ENCODE results near the gene SNX8. TPM values are rescaled to one million over a fixed set of nuclear protein-coding genes. Genes with fewer than 3 reads are reported as not detected.
"Not testable (repeated sequence)": the region's sequence is repeated elsewhere in the genome, so short reads cannot be mapped to it uniquely, and the experiment has no call there.

Gene SNX8
- total and polyA plus RNA-seq, 7 experiments from 2014 or later, result 4.7 to 31.5 (median 9.4) TPM

GRCh38 chr7:2315787-2316186, 1.5 kb upstream of the SNX8 start:
- Mint-ChIP-seq H3K9me3 (peaks cover 0 to 4% (median 0%) of the 10 kb centered on the region in 11 donors), H3K4me3 (no peak overlapping the region), H3K36me3 (no peaks in the 10 kb centered on the region), H3K27ac (no peak overlapping the region), H3K27me3 (no peaks in the 10 kb centered on the region), H3K4me1 (peaks cover 0 to 19% (median 15%) of the 10 kb centered on the region in 7 donors)
- H3K4me3 ChIP-seq (ENCODE audit: low read length), result no peak overlapping the region
- H3K36me3 ChIP-seq (ENCODE audit: control insufficient read depth in 2 of 3, insufficient read depth in 3 of 3, low read length in 3 of 3), result no peaks in the 10 kb centered on the region
- ATAC-seq (no peak), DNase-seq (no peak)
- H3K4me1 ChIP-seq (ENCODE audit: control insufficient read depth in 2 of 2, insufficient read depth in 2 of 2, low read length in 2 of 2), result no peaks in the 10 kb centered on the region
- no peak overlapping the region for H3K27ac ChIP-seq (ENCODE audit: low read depth, low read length)
- POLR2A ChIA-PET, result no interaction called here
- CTCF ChIA-PET, result no interaction called here
- no peaks in the 10 kb centered on the region for H3K9me3 ChIP-seq (ENCODE audit: control insufficient read depth in 2 of 3, low read length in 3 of 3)
- intact Hi-C loops (cut with micrococcal nuclease), result loop anchor here (2.0 kb wide), 2 partner anchors 203 to 857 kb away; partner anchors contain the start of genes LFNG (in 1 of the 2) and MICALL2 (in 1 of the 2)
- no peaks in the 10 kb centered on the region for H3K27me3 ChIP-seq (ENCODE audit: control insufficient read depth in 2 of 2, insufficient read depth in 2 of 2, low read length in 2 of 2)

- H3K9me3 ChIP-seq (ENCODE audit: control insufficient read depth in 2 of 3, low read length in 3 of 3); H3K27me3 ChIP-seq (ENCODE audit: control insufficient read depth in 2 of 2, insufficient read depth in 2 of 2, low read length in 2 of 2); DNase-seq; ATAC-seq; CTCF ChIA-PET; POLR2A ChIA-PET; H3K9me3 Mint-ChIP-seq; H3K36me3 ChIP-seq (ENCODE audit: control insufficient read depth in 2 of 3, insufficient read depth in 3 of 3, low read length in 3 of 3); H3K27ac ChIP-seq (ENCODE audit: low read depth, low read length); H3K27me3 Mint-ChIP-seq; H3K27ac Mint-ChIP-seq; H3K4me1 ChIP-seq (ENCODE audit: control insufficient read depth in 2 of 2, insufficient read depth in 2 of 2, low read length in 2 of 2); H3K4me3 Mint-ChIP-seq; H3K36me3 Mint-ChIP-seq: not testable (repeated sequence)
- peaks cover 0 to 19% (median 15%) of the 10 kb centered on the region in 7 donors for H3K4me1 Mint-ChIP-seq
- intact Hi-C loops (cut with micrococcal nuclease), result loop anchor here (1.0 to 5.0 kb wide), 13 partner anchors 39 to 856 kb away; partner anchors contain the start of genes EIF3B (in 2 of the 2), TTYH3 (in 2 of the 2), CHST12 (in 1 of the 2) and LFNG (in 1 of the 2)
- peak overlapping the region; percentile 59 for H3K4me3 ChIP-seq (ENCODE audit: low read length)
Measured at GRCh38 chr7:2314956-2315530, 802 bp upstream of the SNX8 start.

GRCh38 chr7:2313450-2314208, 612 bp downstream of the SNX8 start:
- ATAC-seq, result peak; percentile 0
- POLR2A ChIA-PET, result no interaction called here
- H3K36me3 Mint-ChIP-seq, result peaks cover 0 to 9% (median 0%) of the 10 kb centered on the region in 5 donors

GRCh38 chr7:2312267-2312929, 1.8 kb downstream of the SNX8 start:
- Histone ChIP-seq H3K27me3 (ENCODE audit: control insufficient read depth in 2 of 2, insufficient read depth in 2 of 2, low read length in 2 of 2) (no peaks in the 10 kb centered on the region), H3K4me1 (ENCODE audit: control insufficient read depth in 2 of 2, insufficient read depth in 2 of 2, low read length in 2 of 2) (no peaks in the 10 kb centered on the region), H3K9me3 (ENCODE audit: control insufficient read depth in 2 of 3, low read length in 3 of 3) (no peaks in the 10 kb centered on the region), H3K4me3 (ENCODE audit: low read length) (no peak overlapping the region), H3K27ac (ENCODE audit: low read depth, low read length) (no peak overlapping the region), H3K36me3 (ENCODE audit: control insufficient read depth in 2 of 3, insufficient read depth in 3 of 3, low read length in 3 of 3) (no peaks in the 10 kb centered on the region)
- H3K27me3 Mint-ChIP-seq, result no peaks in the 10 kb centered on the region
- peaks cover 0 to 19% (median 15%) of the 10 kb centered on the region in 7 donors for H3K4me1 Mint-ChIP-seq
- peaks cover 0 to 13% (median 3%) of the 10 kb centered on the region in 5 donors for H3K36me3 Mint-ChIP-seq
- intact Hi-C loops (cut with micrococcal nuclease), result loop anchor here in 1 of 2 donors (5.0 kb wide), 1 partner anchor 320 kb away; the partner anchor contains the start of gene TTYH3
- peaks cover 0 to 4% (median 0%) of the 10 kb centered on the region in 11 donors for H3K9me3 Mint-ChIP-seq
- DNase-seq (peak in 1 of 9 donors; percentile 10), ATAC-seq (no peak)
- ChIA-PET POLR2A (interaction anchor here (1.1 kb wide), 1 partner anchor 80 kb away, joined by 3 read pairs; no protein-coding TSS in a partner anchor), CTCF (no interaction called here)
- peak overlapping the region; percentile 5 to 80 (median 54) for H3K4me3 Mint-ChIP-seq
- H3K27ac Mint-ChIP-seq, result peak overlapping the region in 4 of 9 donors; percentile 3 to 22 (median 18)

More at GRCh38 chr7:2313450-2314208, 612 bp downstream of the SNX8 start:
- peak in 1 of 9 donors; percentile 17 for DNase-seq
- H3K36me3 ChIP-seq (ENCODE audit: control insufficient read depth in 2 of 3, insufficient read depth in 3 of 3, low read length in 3 of 3), result no peaks in the 10 kb centered on the region
- peak overlapping the region in 7 of 10 donors; percentile 87 to 96 (median 93) for H3K4me3 Mint-ChIP-seq
- intact Hi-C loops (cut with micrococcal nuclease), result loop anchor here (1.0 to 5.0 kb wide), 13 partner anchors 41 to 855 kb away; partner anchors contain the start of genes EIF3B (in 2 of the 2), TTYH3 (in 2 of the 2), CHST12 (in 1 of the 2) and LFNG (in 1 of the 2)
- H3K4me3 ChIP-seq (ENCODE audit: low read length), result peak overlapping the region; percentile 59
- peaks cover 0 to 19% (median 15%) of the 10 kb centered on the region in 7 donors for H3K4me1 Mint-ChIP-seq
- H3K27ac ChIP-seq (ENCODE audit: low read depth, low read length), result peak overlapping the region; percentile 60
- H3K27me3 Mint-ChIP-seq, result no peaks in the 10 kb centered on the region
- H3K4me1 ChIP-seq (ENCODE audit: control insufficient read depth in 2 of 2, insufficient read depth in 2 of 2, low read length in 2 of 2), result no peaks in the 10 kb centered on the region
- H3K9me3 Mint-ChIP-seq, result peaks cover 0 to 4% (median 0%) of the 10 kb centered on the region in 11 donors
- H3K27me3 ChIP-seq (ENCODE audit: control insufficient read depth in 2 of 2, insufficient read depth in 2 of 2, low read length in 2 of 2), result no peaks in the 10 kb centered on the region
- H3K27ac Mint-ChIP-seq, result peak overlapping the region; percentile 62 to 89 (median 88)
- CTCF ChIA-PET, result no interaction called here
- no peaks in the 10 kb centered on the region for H3K9me3 ChIP-seq (ENCODE audit: control insufficient read depth in 2 of 3, low read length in 3 of 3)

- H3K27ac Mint-ChIP-seq, result no peak overlapping the region
- POLR2A ChIA-PET, result no interaction called here
Measured at GRCh38 chr7:2309889-2310331, 4.3 kb downstream of the SNX8 start.

GRCh38 chr7:2307690-2308107, 6.5 kb downstream of the SNX8 start:
- ChIA-PET CTCF (no interaction called here), POLR2A (no interaction called here)
- Histone ChIP-seq H3K9me3 (ENCODE audit: control insufficient read depth in 2 of 3, low read length in 3 of 3) (no peaks in the 10 kb centered on the region), H3K36me3 (ENCODE audit: control insufficient read depth in 2 of 3, insufficient read depth in 3 of 3, low read length in 3 of 3) (no peaks in the 10 kb centered on the region), H3K27me3 (ENCODE audit: control insufficient read depth in 2 of 2, insufficient read depth in 2 of 2, low read length in 2 of 2) (no peaks in the 10 kb centered on the region), H3K27ac (ENCODE audit: low read depth, low read length) (no peak overlapping the region), H3K4me1 (ENCODE audit: control insufficient read depth in 2 of 2, insufficient read depth in 2 of 2, low read length in 2 of 2) (no peaks in the 10 kb centered on the region), H3K4me3 (ENCODE audit: low read length) (no peak overlapping the region)
- Mint-ChIP-seq H3K27ac (no peak overlapping the region), H3K9me3 (no peaks in the 10 kb centered on the region), H3K4me3 (no peak overlapping the region), H3K36me3 (peaks cover 0 to 13% (median 3%) of the 10 kb centered on the region in 5 donors), H3K27me3 (no peaks in the 10 kb centered on the region), H3K4me1 (peaks cover 0 to 13% (median 9%) of the 10 kb centered on the region in 7 donors)
- ATAC-seq, result peak; percentile 62
- no peak for DNase-seq
- intact Hi-C loops (cut with micrococcal nuclease), result no loop called here

More at GRCh38 chr7:2309889-2310331, 4.3 kb downstream of the SNX8 start:
- DNase-seq (no peak), ATAC-seq (no peak)
- no peaks in the 10 kb centered on the region for H3K27me3 ChIP-seq (ENCODE audit: control insufficient read depth in 2 of 2, insufficient read depth in 2 of 2, low read length in 2 of 2)
- H3K9me3 ChIP-seq (ENCODE audit: control insufficient read depth in 2 of 3, low read length in 3 of 3), result no peaks in the 10 kb centered on the region
- intact Hi-C loops (cut with micrococcal nuclease), result loop anchor here in 1 of 2 donors (5.0 kb wide), 1 partner anchor 322 kb away; the partner anchor contains the start of gene TTYH3
- H3K9me3 Mint-ChIP-seq, result peaks cover 0 to 4% (median 0%) of the 10 kb centered on the region in 11 donors
- no peaks in the 10 kb centered on the region for H3K4me1 ChIP-seq (ENCODE audit: control insufficient read depth in 2 of 2, insufficient read depth in 2 of 2, low read length in 2 of 2)
- no peak overlapping the region for H3K4me3 Mint-ChIP-seq
- H3K27me3 Mint-ChIP-seq, result no peaks in the 10 kb centered on the region
- H3K36me3 ChIP-seq (ENCODE audit: control insufficient read depth in 2 of 3, insufficient read depth in 3 of 3, low read length in 3 of 3), result no peaks in the 10 kb centered on the region
- peaks cover 0 to 13% (median 3%) of the 10 kb centered on the region in 5 donors for H3K36me3 Mint-ChIP-seq
- H3K4me3 ChIP-seq (ENCODE audit: low read length), result no peak overlapping the region
- CTCF ChIA-PET, result interaction anchor here (0.6 to 0.7 kb wide), 2 partner anchors 15 to 22 kb away, joined by 3 read pairs; no protein-coding TSS in a partner anchor
- peaks cover 0 to 19% (median 15%) of the 10 kb centered on the region in 7 donors for H3K4me1 Mint-ChIP-seq
- no peak overlapping the region for H3K27ac ChIP-seq (ENCODE audit: low read depth, low read length)
